Measurements from ENCODE around the gene LSM12.

DNA sequence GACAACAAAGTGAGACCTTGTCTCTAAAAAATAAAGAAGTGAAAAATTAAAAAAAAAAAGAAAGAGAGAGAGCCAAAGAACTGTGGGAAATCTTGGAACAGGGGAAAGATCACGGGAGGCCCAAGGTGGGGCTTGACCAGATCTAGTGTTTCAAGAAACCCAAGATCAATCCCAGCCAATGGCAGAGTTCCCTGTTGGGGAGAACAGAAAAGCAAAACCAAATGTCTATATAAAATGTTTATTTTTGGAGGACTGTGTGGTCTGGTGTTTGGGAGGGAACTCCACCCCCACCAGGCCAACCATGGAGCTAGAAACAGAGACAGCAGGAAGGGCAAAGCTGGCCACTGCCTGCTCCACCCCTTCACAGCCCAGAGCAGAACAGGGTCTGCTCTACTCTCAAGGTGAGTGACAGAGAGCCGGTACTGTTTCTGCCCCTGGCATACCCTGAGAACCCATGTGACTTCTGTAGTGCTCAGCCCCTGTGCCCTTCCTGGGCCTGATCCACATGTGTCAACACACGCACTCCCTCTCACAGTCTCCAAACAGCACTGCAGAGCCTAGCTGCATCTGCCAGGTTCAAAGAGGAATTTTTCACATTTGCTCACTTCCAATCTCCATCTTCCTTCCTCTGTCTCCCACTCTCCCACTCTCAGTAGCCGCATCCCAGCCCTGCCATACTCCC is 55.4 kb downstream of the LSM12 start:
- TF ChIP-seq, protein P1, sequence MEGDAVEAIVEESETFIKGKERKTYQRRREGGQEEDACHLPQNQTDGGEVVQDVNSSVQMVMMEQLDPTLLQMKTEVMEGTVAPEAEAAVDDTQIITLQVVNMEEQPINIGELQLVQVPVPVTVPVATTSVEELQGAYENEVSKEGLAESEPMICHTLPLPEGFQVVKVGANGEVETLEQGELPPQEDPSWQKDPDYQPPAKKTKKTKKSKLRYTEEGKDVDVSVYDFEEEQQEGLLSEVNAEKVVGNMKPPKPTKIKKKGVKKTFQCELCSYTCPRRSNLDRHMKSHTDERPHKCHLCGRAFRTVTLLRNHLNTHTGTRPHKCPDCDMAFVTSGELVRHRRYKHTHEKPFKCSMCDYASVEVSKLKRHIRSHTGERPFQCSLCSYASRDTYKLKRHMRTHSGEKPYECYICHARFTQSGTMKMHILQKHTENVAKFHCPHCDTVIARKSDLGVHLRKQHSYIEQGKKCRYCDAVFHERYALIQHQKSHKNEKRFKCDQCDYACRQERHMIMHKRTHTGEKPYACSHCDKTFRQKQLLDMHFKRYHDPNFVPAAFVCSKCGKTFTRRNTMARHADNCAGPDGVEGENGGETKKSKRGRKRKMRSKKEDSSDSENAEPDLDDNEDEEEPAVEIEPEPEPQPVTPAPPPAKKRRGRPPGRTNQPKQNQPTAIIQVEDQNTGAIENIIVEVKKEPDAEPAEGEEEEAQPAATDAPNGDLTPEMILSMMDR (IDR thresholded peaks at IDR 0.05 in 8 of 11, conservative IDR thresholded peaks at IDR 0.05 in 3 of 11) = no peak
- TF ChIP-seq POLR2AphosphoS5 (IDR thresholded peaks at IDR 0.05) (no peak), POLR2A (IDR thresholded peaks at IDR 0.05) (no peak)

Measured in spleen (tissue), 7 donors.